Tibial artery (tissue), 4 donors: ENCODE measurements around the gene STOX1.
"Not testable (repeated sequence)": the region's sequence is repeated elsewhere in the genome, so short reads cannot be mapped to it uniquely, and the experiment has no call there.

Experiments used
- DNase-seq, 2 donors: peaks; one replicate each; pipeline ENCODE4 v3.0.0-alpha.2; 2019
- H3K27ac ChIP-seq, 2 donors: fragments of 200-600 bp; sonication (generic) in 1 of 2; 1 replicate in 1 of 2; 2 replicates in 1 of 2; pipeline ENCODE4 v1.5.1; 2018 to 2019; ENCODE audit warnings: mild to moderate bottlenecking in 1 of 2
- H3K27me3 ChIP-seq, 2 donors: fragments of 200-600 bp; sonication (generic) in 1 of 2; one replicate each; pipeline versions ENCODE4 v1.5.1 to v1.6.0; 2016 to 2019
- H3K36me3 ChIP-seq, 3 donors: fragments of 200-600 bp; sonication (generic) in 2 of 3; one replicate each; pipeline ENCODE4 v1.5.1; 2016 to 2019; ENCODE audit warnings: mild to moderate bottlenecking in 2 of 3
- H3K4me1 ChIP-seq, 4 donors: fragments of 200-600 bp; sonication (generic) in 2 of 4; 1 replicate in 3 of 4; 2 replicates in 1 of 4; pipeline ENCODE4 v1.5.1; 2016 to 2019
- H3K4me3 ChIP-seq, 2 donors: fragments of 200-600 bp; sonication (generic) in 1 of 2; 1 replicate in 1 of 2; 2 replicates in 1 of 2; pipeline ENCODE4 v1.5.1; 2018 to 2019; ENCODE audit warnings: mild to moderate bottlenecking in 2 of 2
- H3K9me3 ChIP-seq, 3 donors: fragments of 200-600 bp; sonication (generic) in 1 of 3; one replicate each; pipeline ENCODE4 v1.5.1; 2016 to 2019
- CTCF ChIP-seq, 2 experiments: fragments of 200-600 bp in 1 of 2; fragments of 450-650 bp in 1 of 2; IDR thresholded peaks; one replicate each; pipeline ENCODE4 v1.5.1; 2017 to 2019; ENCODE audit warnings: antibody characterized with exemption in 2 of 2, mild to moderate bottlenecking in 1 of 2, moderate library complexity in 1 of 2
- intact Hi-C: fragments of 100-400 bp; cut with DNase I; formaldehyde crosslinking; loops from one replicate; pipeline ENCODE4 v1.15.0; 2023; ENCODE audit warnings: low total_unique reads

STOX1 gene

GRCh38 chr10:68811314-68812009 is 15.9 kb upstream of the STOX1 start:
- no peak for TF ChIP-seq CTCF (IDR thresholded peaks at IDR 0.05)

GRCh38 chr10:68812420-68812819 is 14.9 kb upstream of the STOX1 start:
- H3K27ac ChIP-seq = no peak overlapping the region
- H3K4me1 ChIP-seq = peaks cover 0 to 7% (median 0%) of the 10 kb centered on the region in 4 donors

More at GRCh38 chr10:68811314-68812009, 15.9 kb upstream of the STOX1 start:
- Histone ChIP-seq H3K36me3 (no peaks in the 10 kb centered on the region), H3K4me1 (peaks cover 0 to 7% (median 0%) of the 10 kb centered on the region in 4 donors), H3K4me3 (no peak overlapping the region), H3K9me3 (no peaks in the 10 kb centered on the region), H3K27me3 (no peaks in the 10 kb centered on the region), H3K27ac (no peak overlapping the region)
- intact Hi-C loops = no loop called here
- DNase-seq = no peak

GRCh38 chr10:68813559-68813958 is 13.8 kb upstream of the STOX1 start:
- Histone ChIP-seq H3K36me3 (no peaks in the 10 kb centered on the region), H3K9me3 (no peaks in the 10 kb centered on the region), H3K4me1 (peaks cover 0 to 7% (median 0%) of the 10 kb centered on the region in 4 donors), H3K27ac (no peak overlapping the region), H3K27me3 (no peaks in the 10 kb centered on the region), H3K4me3 (no peak overlapping the region)
- intact Hi-C loops = no loop called here
- no peak for TF ChIP-seq CTCF (IDR thresholded peaks at IDR 0.05)
- DNase-seq = no peak

More at GRCh38 chr10:68812420-68812819, 14.9 kb upstream of the STOX1 start:
- H3K36me3 ChIP-seq = no peaks in the 10 kb centered on the region
- TF ChIP-seq CTCF (IDR thresholded peaks at IDR 0.05) = no peak
- H3K9me3 ChIP-seq = no peaks in the 10 kb centered on the region
- no peak overlapping the region for H3K4me3 ChIP-seq
- H3K27me3 ChIP-seq = no peaks in the 10 kb centered on the region
- intact Hi-C loops = no loop called here
- DNase-seq = no peak

GRCh38 chr10:68816796-68817412 is 10.4 kb upstream of the STOX1 start:
- H3K27me3 ChIP-seq = no peaks in the 10 kb centered on the region
- no peaks in the 10 kb centered on the region for H3K9me3 ChIP-seq
- H3K4me1 ChIP-seq = peaks cover 0 to 7% (median 0%) of the 10 kb centered on the region in 4 donors
- H3K4me3 ChIP-seq = no peak overlapping the region
- no peaks in the 10 kb centered on the region for H3K36me3 ChIP-seq
- intact Hi-C loops = no loop called here
- no peak for DNase-seq
- no peak overlapping the region for H3K27ac ChIP-seq
- TF ChIP-seq CTCF (IDR thresholded peaks at IDR 0.05) = no peak

GRCh38 chr10:68820359-68820758 is 7.0 kb upstream of the STOX1 start:
- H3K4me1 ChIP-seq, H3K9me3 ChIP-seq, H3K36me3 ChIP-seq, H3K27me3 ChIP-seq, DNase-seq, H3K4me3 ChIP-seq, H3K27ac ChIP-seq, intact Hi-C loops: not testable (repeated sequence)

GRCh38 chr10:68822626-68823025 is 4.7 kb upstream of the STOX1 start:
- DNase-seq, intact Hi-C loops: not testable (repeated sequence)

GRCh38 chr10:68827592-68827959 is 245 bp downstream of the STOX1 start:
- intact Hi-C loops, DNase-seq, H3K27ac ChIP-seq, H3K36me3 ChIP-seq, H3K9me3 ChIP-seq, H3K27me3 ChIP-seq: not testable (repeated sequence)
- Histone ChIP-seq H3K4me1 (peaks cover 0 to 13% (median 9%) of the 10 kb centered on the region in 4 donors), H3K4me3 (peak overlapping the region; percentile 51 to 60)

More at GRCh38 chr10:68822626-68823025, 4.7 kb upstream of the STOX1 start:
- H3K4me3 ChIP-seq, H3K36me3 ChIP-seq, H3K4me1 ChIP-seq, H3K27ac ChIP-seq, H3K9me3 ChIP-seq, H3K27me3 ChIP-seq: not testable (repeated sequence)

GRCh38 chr10:68828083-68828601 is 811 bp downstream of the STOX1 start:
- intact Hi-C loops, H3K27ac ChIP-seq, H3K27me3 ChIP-seq, H3K9me3 ChIP-seq, H3K36me3 ChIP-seq, DNase-seq: not testable (repeated sequence)
- peak overlapping the region; percentile 35 to 47 for H3K4me3 ChIP-seq
- peaks cover 0 to 13% (median 9%) of the 10 kb centered on the region in 4 donors for H3K4me1 ChIP-seq
